Central memory CD8-positive, alpha-beta T cell (primary cell): Measurements from ENCODE around the gene ZC3H12A.
A peak's percentile ranks its signal among the peaks of the same experiment; 100 is the strongest.

Experiments
- ATAC-seq: fragments of 150-1000 bp; cut with Tn5 transposase; replicated peaks from 2 replicates; pipeline ENCODE4 v1.10.0; 2022; ENCODE audit warnings: mild to moderate bottlenecking, moderate FRiP score, moderate number of reproducible peaks; ENCODE audit not compliant: poor library complexity, severe bottlenecking; ENCODE audit errors: extremely low read depth
- DNase-seq, 2 donors: peaks; one replicate each; pipeline ENCODE4 v3.0.0; 2021; ENCODE audit warnings: low spot score in 2 of 2
- H3K27ac Mint-ChIP-seq: one replicate; pipeline ENCODE4 v1.8.0; 2022; ENCODE audit warnings: low read depth, mild to moderate bottlenecking, moderate library complexity, mixed read lengths
- H3K27me3 Mint-ChIP-seq: one replicate; pipeline ENCODE4 v1.8.0; 2022; ENCODE audit warnings: mixed read lengths
- H3K36me3 Mint-ChIP-seq: one replicate; pipeline ENCODE4 v1.8.0; 2022; ENCODE audit warnings: mild to moderate bottlenecking, moderate library complexity, mixed read lengths; ENCODE audit not compliant: insufficient read depth
- H3K4me1 Mint-ChIP-seq: one replicate; pipeline ENCODE4 v1.8.0; 2022; ENCODE audit warnings: mixed read lengths
- H3K4me3 Mint-ChIP-seq: one replicate; pipeline ENCODE4 v1.8.0; 2022; ENCODE audit warnings: mild to moderate bottlenecking, moderate library complexity, mixed read lengths
- H3K9me3 Mint-ChIP-seq: one replicate; pipeline ENCODE4 v1.8.0; 2022; ENCODE audit warnings: mixed read lengths

Gene ZC3H12A

DNA sequence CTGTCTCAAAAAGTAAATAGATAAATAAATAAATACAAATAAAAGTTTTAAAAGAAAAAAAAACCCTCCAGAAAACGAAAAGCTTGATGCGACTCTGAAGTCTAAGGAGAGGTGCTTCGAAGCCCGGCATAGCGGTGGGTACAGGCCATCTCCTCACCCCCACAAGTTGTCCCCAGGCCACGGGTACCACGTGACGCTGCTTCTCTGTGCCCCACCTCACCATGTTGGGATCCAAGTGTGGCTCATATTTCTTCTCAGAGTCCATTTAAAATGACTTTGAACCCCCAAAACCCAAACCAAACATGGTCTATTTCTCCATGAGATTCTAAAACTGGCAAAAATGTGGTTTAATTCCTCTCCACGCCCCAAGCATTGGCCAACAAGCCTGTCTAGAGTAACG, 32.9 kb upstream of the ZC3H12A start:
- ATAC-seq (no peak), DNase-seq (no peak)
- Mint-ChIP-seq H3K4me1 (no peaks in the 10 kb centered on the region), H3K4me3 (no peak overlapping the region), H3K36me3 (peaks cover 3% of the 10 kb centered on the region), H3K27ac (no peak overlapping the region), H3K9me3 (no peaks in the 10 kb centered on the region), H3K27me3 (peaks cover 63% of the 10 kb centered on the region)

DNA sequence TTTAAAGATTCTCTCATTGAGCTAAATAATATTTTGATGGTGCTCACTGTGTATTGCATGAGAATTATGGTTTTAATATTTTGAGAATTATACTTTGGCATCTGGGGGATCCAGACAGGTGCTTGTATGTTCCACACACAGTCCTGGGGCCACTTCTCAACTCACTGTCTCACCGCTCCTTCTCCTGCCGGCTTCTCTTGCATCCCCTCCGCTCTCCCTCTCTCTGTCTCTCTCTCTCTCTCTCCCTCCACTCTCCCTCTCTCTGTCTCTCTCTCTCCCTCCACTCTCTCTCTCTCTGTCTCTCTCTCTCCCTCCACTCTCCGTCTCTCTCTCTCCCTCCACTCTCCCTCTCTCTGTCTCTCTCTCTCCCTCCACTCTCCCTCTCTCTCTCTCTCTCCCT, 32.2 kb upstream of the ZC3H12A start:
- Mint-ChIP-seq H3K9me3 (no peaks in the 10 kb centered on the region), H3K27ac (no peak overlapping the region), H3K36me3 (peaks cover 3% of the 10 kb centered on the region), H3K27me3 (peaks cover 63% of the 10 kb centered on the region), H3K4me1 (no peaks in the 10 kb centered on the region), H3K4me3 (no peak overlapping the region)
- no peak for ATAC-seq
- no peak for DNase-seq

DNA sequence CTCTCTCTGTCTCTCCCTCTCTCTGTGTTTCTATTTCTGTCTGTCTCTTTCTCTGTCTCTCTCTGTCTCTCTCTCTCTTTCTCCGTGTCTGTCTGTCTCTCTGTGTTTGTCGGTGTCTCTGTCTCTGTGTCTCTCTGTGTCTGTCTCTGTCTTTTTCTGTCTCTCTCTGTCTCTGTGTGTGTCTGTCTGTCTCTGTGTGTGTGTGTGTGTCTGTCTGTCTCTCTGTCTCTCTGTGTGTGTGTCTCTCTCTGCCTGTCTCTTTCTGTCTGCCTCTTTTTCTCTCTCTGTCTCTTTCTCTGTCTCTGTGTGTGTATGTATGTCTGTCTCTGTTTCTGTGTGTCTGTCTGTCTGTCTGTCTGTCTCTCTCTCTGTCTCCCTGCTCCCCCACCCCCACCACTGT, 31.7 kb upstream of the ZC3H12A start:
- ATAC-seq, result no peak
- H3K36me3 Mint-ChIP-seq, result peaks cover 3% of the 10 kb centered on the region
- no peak overlapping the region for H3K27ac Mint-ChIP-seq
- H3K4me1 Mint-ChIP-seq, result no peaks in the 10 kb centered on the region
- H3K4me3 Mint-ChIP-seq, result no peak overlapping the region
- DNase-seq, result no peak
- no peaks in the 10 kb centered on the region for H3K9me3 Mint-ChIP-seq
- H3K27me3 Mint-ChIP-seq, result peaks cover 59% of the 10 kb centered on the region

DNA sequence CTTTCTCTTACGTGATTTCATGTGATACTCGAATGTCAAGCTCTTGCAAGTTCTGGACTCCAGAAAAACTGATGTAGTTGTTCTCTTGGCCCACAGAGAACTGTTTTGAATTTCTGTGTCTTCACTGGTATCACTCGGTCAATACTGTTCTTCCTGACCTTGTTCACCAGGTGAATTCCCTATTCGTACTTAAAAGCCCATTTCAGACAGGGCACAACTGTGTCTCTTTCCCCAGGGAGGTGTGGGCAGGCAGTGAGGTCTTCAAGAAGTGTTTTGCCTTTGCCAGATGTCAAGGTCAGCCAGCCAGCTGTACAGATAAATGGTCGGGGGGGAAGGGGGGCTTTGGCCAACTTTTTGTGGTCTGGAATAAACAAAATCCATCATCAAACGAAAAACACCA, 27.5 kb upstream of the ZC3H12A start:
- Mint-ChIP-seq H3K4me1 (peaks cover 10% of the 10 kb centered on the region), H3K27me3 (peaks cover 44% of the 10 kb centered on the region), H3K4me3 (no peak overlapping the region), H3K9me3 (no peaks in the 10 kb centered on the region), H3K36me3 (peaks cover 3% of the 10 kb centered on the region), H3K27ac (no peak overlapping the region)
- no peak for DNase-seq
- ATAC-seq, result no peak

DNA sequence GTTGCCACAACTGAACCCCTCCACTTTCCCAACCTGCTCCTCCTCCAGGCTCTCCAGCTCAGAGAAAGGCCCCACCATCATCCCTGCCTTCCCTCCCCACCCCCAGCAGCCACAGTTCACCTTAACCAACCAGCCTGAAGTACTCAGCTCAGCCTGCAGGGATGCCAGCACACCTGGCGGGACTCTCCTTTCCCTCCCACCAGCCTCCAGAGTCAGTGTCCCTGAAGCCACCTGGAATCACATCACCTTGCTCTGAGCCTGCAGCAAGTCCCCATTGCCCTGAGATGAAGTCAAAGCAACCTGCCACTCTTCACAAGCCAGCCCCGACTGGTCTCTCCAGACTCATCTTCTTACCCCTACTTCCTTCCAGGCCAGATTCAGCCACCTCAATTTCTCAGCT, 26.2 kb upstream of the ZC3H12A start:
- Mint-ChIP-seq H3K4me1 (peaks cover 10% of the 10 kb centered on the region), H3K36me3 (no peaks in the 10 kb centered on the region), H3K4me3 (no peak overlapping the region), H3K27ac (no peak overlapping the region), H3K9me3 (no peaks in the 10 kb centered on the region), H3K27me3 (peaks cover 32% of the 10 kb centered on the region)
- DNase-seq (no peak), ATAC-seq (no peak)

DNA sequence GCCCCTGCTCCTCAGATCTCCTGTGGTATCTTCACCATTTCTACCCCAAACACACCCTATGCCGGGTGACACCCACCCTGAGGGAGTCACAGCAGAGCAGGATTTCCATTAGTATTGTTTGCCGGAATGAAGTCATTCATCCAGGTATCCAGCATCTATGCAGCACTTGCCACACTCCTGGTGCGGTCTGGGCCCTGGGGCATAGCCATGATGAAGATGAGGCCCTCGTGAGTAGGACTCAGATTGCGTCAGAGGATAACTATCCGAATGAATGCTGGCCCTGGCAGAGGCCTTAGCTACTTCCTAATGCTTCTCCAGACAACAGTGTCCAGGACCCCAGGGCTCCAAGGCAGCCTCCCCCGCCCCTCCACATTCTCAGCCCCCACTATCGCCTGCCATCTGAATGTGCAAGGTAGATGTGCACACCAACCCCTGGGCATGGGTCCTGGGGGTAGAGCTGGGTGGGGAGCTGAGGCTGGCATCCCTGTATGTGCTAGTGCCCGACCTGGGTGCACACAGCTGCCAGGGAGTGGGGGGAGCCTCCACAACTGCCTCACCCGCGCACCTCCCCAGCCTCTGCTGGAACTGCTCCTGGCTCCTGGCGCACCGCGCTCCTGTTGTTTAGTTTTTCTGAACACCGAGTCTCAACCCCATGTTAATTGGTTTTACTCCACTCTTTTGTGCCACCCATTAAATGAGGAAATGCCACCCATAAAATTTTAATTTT, 25.5 kb upstream of the ZC3H12A start:
- ATAC-seq (no peak), DNase-seq (no peak)
- Mint-ChIP-seq H3K27ac (no peak overlapping the region), H3K4me3 (no peak overlapping the region), H3K27me3 (peaks cover 30% of the 10 kb centered on the region), H3K36me3 (peaks cover 2% of the 10 kb centered on the region), H3K9me3 (no peaks in the 10 kb centered on the region), H3K4me1 (peaks cover 10% of the 10 kb centered on the region)

DNA sequence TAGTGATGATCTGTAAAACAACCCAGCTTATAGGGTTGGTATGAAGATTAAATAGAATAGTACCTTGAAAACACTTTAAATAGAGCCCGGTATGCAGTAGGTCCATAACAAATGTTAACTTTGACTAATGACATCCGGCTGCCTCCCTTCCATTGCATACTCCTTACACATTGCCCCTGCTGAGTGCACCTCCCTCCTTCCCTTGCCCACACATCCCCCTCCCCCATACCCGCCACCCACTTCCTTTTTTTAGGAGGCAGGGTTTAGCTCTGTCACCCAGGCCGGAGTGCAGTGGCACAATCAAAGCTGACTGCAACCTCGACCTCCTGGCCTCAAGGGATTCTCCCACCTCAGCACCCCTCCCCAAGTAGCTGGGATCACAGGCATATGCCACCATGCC, 24.4 kb upstream of the ZC3H12A start:
- ATAC-seq (peak; percentile 52), DNase-seq (no peak)
- Mint-ChIP-seq H3K27ac (no peak overlapping the region), H3K4me1 (peaks cover 14% of the 10 kb centered on the region), H3K27me3 (peaks cover 30% of the 10 kb centered on the region), H3K36me3 (peaks cover 4% of the 10 kb centered on the region), H3K9me3 (no peaks in the 10 kb centered on the region), H3K4me3 (no peak overlapping the region)

DNA sequence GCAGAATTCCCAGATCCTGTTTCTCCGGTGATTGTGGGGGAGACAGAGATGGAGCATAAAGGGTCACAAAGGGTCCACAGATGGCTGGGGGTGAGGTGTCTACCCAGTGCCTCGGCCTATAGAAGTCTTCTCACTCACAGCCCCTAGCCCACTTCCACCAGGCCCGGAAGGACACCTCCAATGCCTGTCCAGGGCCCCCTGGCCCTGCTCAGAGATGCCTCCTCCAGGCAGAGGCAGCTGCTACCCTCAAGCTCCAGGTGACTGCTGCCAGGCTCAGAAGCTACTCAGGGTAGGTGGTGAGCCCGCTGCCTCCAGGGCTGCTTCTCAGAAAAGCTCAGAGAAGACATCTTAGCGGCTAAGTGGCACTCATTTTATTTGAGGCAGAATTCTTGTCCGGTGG, 22.0 kb upstream of the ZC3H12A start:
- no peak overlapping the region for H3K4me3 Mint-ChIP-seq
- no peak overlapping the region for H3K27ac Mint-ChIP-seq
- no peaks in the 10 kb centered on the region for H3K9me3 Mint-ChIP-seq
- ATAC-seq (no peak), DNase-seq (no peak)
- peaks cover 4% of the 10 kb centered on the region for H3K36me3 Mint-ChIP-seq
- H3K27me3 Mint-ChIP-seq, result peaks cover 15% of the 10 kb centered on the region
- H3K4me1 Mint-ChIP-seq, result peaks cover 16% of the 10 kb centered on the region

DNA sequence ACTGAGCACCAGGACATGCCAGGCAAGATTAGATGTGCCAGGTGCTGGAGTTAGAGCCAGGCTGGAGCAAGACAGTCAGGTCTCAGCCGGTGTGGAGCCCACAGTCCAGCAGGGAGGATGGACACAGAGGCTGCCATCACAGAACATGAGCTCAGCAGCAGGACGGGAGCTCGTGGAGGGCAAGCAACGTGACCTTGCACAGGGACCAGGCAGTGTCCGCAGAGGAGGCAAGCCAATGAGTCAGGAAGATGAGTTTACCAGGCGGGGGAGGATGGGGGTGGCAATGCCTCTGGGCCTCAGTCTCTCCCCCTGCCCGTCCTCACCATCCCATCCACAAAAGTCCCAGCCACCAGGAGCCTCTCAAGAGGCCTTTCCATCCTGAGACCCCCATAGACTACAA, 20.7 kb upstream of the ZC3H12A start:
- DNase-seq, result no peak
- H3K4me1 Mint-ChIP-seq, result peaks cover 16% of the 10 kb centered on the region
- no peak for ATAC-seq
- H3K4me3 Mint-ChIP-seq, result no peak overlapping the region
- H3K9me3 Mint-ChIP-seq, result no peaks in the 10 kb centered on the region
- H3K27me3 Mint-ChIP-seq, result peaks cover 4% of the 10 kb centered on the region
- H3K27ac Mint-ChIP-seq, result no peak overlapping the region
- peaks cover 7% of the 10 kb centered on the region for H3K36me3 Mint-ChIP-seq

DNA sequence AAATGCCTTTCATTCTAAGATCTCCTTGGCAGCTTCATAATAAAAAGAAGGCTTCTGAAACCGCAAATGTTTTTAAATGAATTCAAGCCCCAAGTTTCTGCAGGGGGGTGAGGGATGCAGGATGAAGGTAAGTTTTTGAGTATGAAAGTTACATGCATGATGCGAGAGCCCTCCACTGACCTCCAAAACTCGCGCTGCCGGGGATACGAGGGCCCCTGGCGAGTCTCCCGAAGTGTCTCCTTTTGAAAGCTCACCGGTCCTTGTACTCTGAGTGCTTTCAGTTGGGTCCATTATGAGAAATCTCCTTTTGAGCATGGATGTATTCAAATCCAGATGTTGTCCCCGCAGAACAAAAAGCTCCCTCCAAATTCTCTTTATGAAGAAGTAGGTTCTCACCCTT, 18.9 kb upstream of the ZC3H12A start:
- Mint-ChIP-seq H3K4me3 (no peak overlapping the region), H3K36me3 (peaks cover 10% of the 10 kb centered on the region), H3K4me1 (peaks cover 8% of the 10 kb centered on the region), H3K9me3 (no peaks in the 10 kb centered on the region), H3K27ac (no peak overlapping the region), H3K27me3 (no peaks in the 10 kb centered on the region)
- DNase-seq, result no peak
- ATAC-seq, result no peak

DNA sequence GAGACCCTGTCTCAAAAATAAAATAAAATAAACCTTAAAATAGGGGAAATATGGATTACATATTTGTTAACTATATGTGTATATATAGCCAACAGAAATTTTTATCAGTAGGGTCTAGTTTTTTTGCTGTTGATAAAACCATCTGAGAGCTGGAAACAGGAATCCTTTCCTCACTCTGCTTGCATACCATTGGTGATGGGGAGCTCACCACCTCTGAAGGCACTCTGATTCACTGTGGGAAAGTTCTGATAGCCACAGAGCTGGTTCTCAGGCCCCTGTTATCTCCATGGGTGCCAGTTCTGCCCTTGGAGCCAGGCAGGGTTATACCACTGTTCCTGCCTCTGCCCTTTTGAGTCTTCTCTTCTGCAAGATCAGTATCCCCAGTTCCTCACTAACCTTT, 17.8 kb upstream of the ZC3H12A start:
- no peaks in the 10 kb centered on the region for H3K9me3 Mint-ChIP-seq
- DNase-seq (no peak), ATAC-seq (no peak)
- peaks cover 10% of the 10 kb centered on the region for H3K36me3 Mint-ChIP-seq
- no peak overlapping the region for H3K27ac Mint-ChIP-seq
- no peaks in the 10 kb centered on the region for H3K27me3 Mint-ChIP-seq
- H3K4me3 Mint-ChIP-seq, result no peak overlapping the region
- peaks cover 7% of the 10 kb centered on the region for H3K4me1 Mint-ChIP-seq

DNA sequence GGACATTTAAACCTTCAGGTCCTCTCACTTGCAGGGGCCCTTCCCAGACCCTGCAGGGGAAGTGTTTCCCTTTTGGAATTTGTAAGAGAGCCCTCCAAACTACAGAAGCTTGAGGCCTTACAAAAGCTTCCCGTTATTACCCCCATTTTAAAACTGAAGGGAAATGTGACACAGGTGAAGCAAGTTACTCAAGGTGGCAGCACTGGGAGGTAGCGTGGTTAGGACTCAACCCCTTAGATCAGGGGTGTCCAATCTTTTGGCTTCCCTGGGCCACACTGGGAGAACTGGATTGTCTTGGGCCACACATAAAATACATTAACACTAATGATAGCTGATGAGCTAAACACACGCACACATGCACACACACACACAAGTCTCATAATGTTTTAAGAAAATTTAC, 15.8 kb upstream of the ZC3H12A start:
- H3K27me3 Mint-ChIP-seq, result no peaks in the 10 kb centered on the region
- no peaks in the 10 kb centered on the region for H3K9me3 Mint-ChIP-seq
- H3K36me3 Mint-ChIP-seq, result peaks cover 8% of the 10 kb centered on the region
- peaks cover 7% of the 10 kb centered on the region for H3K4me1 Mint-ChIP-seq
- DNase-seq (no peak), ATAC-seq (no peak)
- H3K4me3 Mint-ChIP-seq, result no peak overlapping the region
- H3K27ac Mint-ChIP-seq, result no peak overlapping the region

DNA sequence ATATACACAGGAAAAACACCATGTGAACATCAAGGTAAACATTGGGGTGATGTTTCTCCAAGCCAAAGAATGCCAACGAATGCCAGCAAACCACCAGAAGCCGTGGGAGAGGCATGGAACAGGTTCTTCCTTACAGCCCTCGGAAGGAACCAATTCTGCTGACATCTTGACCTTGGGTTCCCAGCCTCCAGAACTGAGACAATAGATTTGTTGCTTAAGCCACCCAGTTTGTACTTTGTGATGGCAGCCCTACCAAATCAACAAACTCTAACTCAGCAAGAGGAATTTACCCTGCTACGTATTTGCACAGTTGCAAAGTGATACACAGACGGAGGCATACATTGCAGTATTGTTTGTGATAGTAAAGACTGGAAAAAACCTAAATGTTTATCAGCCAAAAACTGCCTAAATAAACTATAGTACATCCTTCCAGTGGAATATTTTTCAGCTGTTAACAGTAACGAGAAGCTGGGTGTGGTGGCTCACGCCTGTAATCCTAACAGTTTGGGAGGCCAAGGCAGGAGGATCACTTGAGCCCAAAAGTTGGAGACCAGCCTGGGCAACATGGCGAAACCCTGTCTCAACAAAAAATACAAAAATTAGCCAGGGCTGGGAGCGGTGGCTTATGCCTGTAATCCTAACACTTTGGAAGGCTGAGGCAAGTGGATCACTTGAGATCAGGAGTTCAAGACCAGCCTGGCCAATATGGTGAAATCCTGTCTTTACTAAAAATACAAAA, 12.5 kb upstream of the ZC3H12A start:
- Mint-ChIP-seq H3K27me3 (no peaks in the 10 kb centered on the region), H3K27ac (no peak overlapping the region), H3K36me3 (peaks cover 9% of the 10 kb centered on the region), H3K4me3 (no peak overlapping the region), H3K4me1 (no peaks in the 10 kb centered on the region), H3K9me3 (no peaks in the 10 kb centered on the region)
- DNase-seq, result no peak
- ATAC-seq, result no peak
